ENCODE data around the gene RPL31.

GRCh38 chr2:100964222-100964621, 37.9 kb upstream of the RPL31 start:
- TF ChIP-seq YY1 (IDR thresholded peaks at IDR 0.05; ENCODE audit: insufficient read depth, insufficient read length) = no peak
- no peak for TF ChIP-seq SUZ12 (IDR thresholded peaks at IDR 0.05; ENCODE audit: extremely low read depth, insufficient read depth, insufficient read length)
- TF ChIP-seq ZNF274 (IDR thresholded peaks at IDR 0.05; ENCODE audit: low read depth, low read length) = no peak

Data from NT2/D1 (cell line).